Colonic mucosa (tissue), 4 donors: ENCODE data around the gene ZNF354B. TPM values are rescaled to one million over a fixed set of nuclear protein-coding genes. Genes with fewer than 3 reads are reported as not detected.
"Not testable (repeated sequence)": the region's sequence is repeated elsewhere in the genome, so short reads cannot be mapped to it uniquely, and the experiment has no call there.

Source experiments
- DNase-seq: peaks from one replicate; pipeline ENCODE4 v3.0.0-alpha.2; 2020
- H3K27ac ChIP-seq: fragments of 200-600 bp; one replicate; pipeline ENCODE4 v1.8.0; 2021
- H3K27me3 ChIP-seq: fragments of 200-600 bp; one replicate; pipeline ENCODE4 v1.8.0; 2021
- H3K36me3 ChIP-seq: fragments of 200-600 bp; one replicate; pipeline ENCODE4 v1.8.0; 2021
- H3K4me1 ChIP-seq: fragments of 200-600 bp; one replicate; pipeline ENCODE4 v1.8.0; 2021; ENCODE audit warnings: mild to moderate bottlenecking
- H3K4me3 ChIP-seq: fragments of 200-600 bp; one replicate; pipeline ENCODE4 v1.8.0; 2021
- H3K9ac ChIP-seq, 2 donors: one replicate each; pipeline ENCODE4 v1.7.0; 2013; ENCODE audit warnings: control low read depth in 2 of 2, low read depth in 2 of 2, low read length in 2 of 2
- H3K9me3 ChIP-seq: fragments of 200-600 bp; one replicate; pipeline ENCODE4 v1.8.0; 2021
- intact Hi-C: fragments of 100-400 bp; cut with DNase I; formaldehyde crosslinking; loops from one replicate; pipeline ENCODE4 v1.14.1; 2022
- total RNA-seq, 2 donors: library from RNA; stranded (reverse); fragmentation: NEBNext Ultra II Directional in 1 of 2; extraction: Animal tissue kit (Norgen Biotek cat#: 25700) in 1 of 2; gene quantifications; one replicate each; pipeline ENCODE4 v1.2.1, GENCODE V29; 2021
- TF ChIP-seq, protein P1 (sequence below): fragments of 200-600 bp; IDR thresholded peaks from one replicate; pipeline ENCODE4 v1.8.0; 2022; ENCODE audit warnings: antibody characterized with exemption, mild to moderate bottlenecking
- donor health status: healthy.
- donor health status: DM: no; HTN: no; CAD: no.
- donor health status: DM: no; HTN: no; CAD: no.

The ZNF354B gene
- total RNA-seq, 2 donors from 2014 or later: 7.5 to 9.3 TPM

DNA sequence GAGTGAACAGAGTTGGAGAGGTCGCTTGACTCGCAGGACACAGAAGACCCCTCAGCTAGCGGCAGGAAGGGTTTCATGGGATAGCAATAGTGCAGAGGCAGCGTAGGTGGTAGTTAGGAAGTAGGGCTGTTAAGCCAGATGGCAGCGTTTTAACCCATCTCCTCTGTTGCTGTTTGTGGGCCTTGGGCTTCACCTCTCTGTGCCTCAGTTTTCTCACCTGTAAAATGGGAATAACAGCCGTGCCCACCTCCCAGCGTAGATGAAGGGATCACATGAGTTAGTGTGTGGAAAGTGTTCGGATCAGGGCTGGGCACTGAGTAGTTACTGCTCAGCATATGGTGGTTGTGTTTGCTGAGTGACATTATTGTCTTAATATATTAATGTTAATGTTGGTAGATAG is 1.9 kb downstream of the ZNF354B start:
- Histone ChIP-seq H3K36me3 (no peaks in the 10 kb centered on the region), H3K4me1 (no peaks in the 10 kb centered on the region), H3K9me3 (no peaks in the 10 kb centered on the region), H3K4me3 (no peak overlapping the region), H3K27ac (no peak overlapping the region), H3K27me3 (no peaks in the 10 kb centered on the region), H3K9ac (no peak overlapping the region)
- intact Hi-C loops: loop anchor here (5.0 kb wide), 1 partner anchor 134 kb away; no protein-coding TSS in a partner anchor
- TF ChIP-seq, protein P1, sequence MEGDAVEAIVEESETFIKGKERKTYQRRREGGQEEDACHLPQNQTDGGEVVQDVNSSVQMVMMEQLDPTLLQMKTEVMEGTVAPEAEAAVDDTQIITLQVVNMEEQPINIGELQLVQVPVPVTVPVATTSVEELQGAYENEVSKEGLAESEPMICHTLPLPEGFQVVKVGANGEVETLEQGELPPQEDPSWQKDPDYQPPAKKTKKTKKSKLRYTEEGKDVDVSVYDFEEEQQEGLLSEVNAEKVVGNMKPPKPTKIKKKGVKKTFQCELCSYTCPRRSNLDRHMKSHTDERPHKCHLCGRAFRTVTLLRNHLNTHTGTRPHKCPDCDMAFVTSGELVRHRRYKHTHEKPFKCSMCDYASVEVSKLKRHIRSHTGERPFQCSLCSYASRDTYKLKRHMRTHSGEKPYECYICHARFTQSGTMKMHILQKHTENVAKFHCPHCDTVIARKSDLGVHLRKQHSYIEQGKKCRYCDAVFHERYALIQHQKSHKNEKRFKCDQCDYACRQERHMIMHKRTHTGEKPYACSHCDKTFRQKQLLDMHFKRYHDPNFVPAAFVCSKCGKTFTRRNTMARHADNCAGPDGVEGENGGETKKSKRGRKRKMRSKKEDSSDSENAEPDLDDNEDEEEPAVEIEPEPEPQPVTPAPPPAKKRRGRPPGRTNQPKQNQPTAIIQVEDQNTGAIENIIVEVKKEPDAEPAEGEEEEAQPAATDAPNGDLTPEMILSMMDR: no peak
- DNase-seq: no peak

DNA sequence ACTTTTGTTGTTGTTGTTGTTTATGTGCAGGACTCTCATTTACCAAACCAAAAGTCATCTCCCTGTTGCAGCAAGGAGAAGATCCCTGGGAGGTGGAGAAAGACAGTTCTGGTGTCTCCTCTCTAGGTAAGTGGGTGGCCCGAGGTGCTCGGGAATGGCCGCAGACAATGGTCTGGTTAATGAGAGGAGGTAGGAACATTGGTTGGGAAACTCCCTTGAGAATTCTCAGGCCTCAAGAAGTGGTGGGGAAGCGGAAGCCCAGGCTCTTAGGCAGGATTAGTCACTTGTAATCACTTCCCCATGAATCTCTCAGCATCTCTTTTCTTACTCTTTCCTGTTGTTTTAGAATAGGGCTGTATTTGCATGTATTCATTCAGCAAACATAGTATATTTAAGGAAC is 7.2 kb downstream of the ZNF354B start:
- TF ChIP-seq, protein P1: no peak
- H3K9ac ChIP-seq: no peak overlapping the region
- no peaks in the 10 kb centered on the region for H3K27me3 ChIP-seq
- intact Hi-C loops: no loop called here
- no peak for DNase-seq
- no peaks in the 10 kb centered on the region for H3K36me3 ChIP-seq
- no peaks in the 10 kb centered on the region for H3K9me3 ChIP-seq
- H3K4me3 ChIP-seq: no peak overlapping the region
- no peak overlapping the region for H3K27ac ChIP-seq
- H3K4me1 ChIP-seq: no peaks in the 10 kb centered on the region

DNA sequence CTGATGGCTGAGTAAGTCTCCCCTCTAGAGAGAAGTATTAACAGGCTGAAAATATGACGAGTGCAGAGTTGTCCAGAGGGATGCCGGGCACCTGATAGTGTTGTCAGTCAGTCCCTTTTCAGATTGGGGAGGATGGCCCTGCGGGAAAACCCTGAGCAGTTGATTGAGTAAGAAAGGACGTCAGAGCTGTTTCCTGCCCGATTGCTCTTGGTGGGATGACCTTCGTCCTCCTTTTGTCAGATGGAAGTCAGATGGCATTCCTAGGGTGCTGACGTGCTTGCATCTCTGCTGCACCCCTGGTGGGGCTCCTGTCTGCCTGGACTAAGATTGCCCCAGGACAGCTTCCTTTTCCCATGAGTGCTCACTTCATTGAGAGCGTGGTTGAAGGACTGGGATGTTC is 9.8 kb downstream of the ZNF354B start:
- no peaks in the 10 kb centered on the region for H3K27me3 ChIP-seq
- no peak overlapping the region for H3K4me3 ChIP-seq
- no peak overlapping the region for H3K9ac ChIP-seq
- H3K9me3 ChIP-seq: no peaks in the 10 kb centered on the region
- TF ChIP-seq, protein P1: no peak
- H3K36me3 ChIP-seq: no peaks in the 10 kb centered on the region
- DNase-seq: no peak
- H3K27ac ChIP-seq: no peak overlapping the region
- intact Hi-C loops: no loop called here
- no peaks in the 10 kb centered on the region for H3K4me1 ChIP-seq

DNA sequence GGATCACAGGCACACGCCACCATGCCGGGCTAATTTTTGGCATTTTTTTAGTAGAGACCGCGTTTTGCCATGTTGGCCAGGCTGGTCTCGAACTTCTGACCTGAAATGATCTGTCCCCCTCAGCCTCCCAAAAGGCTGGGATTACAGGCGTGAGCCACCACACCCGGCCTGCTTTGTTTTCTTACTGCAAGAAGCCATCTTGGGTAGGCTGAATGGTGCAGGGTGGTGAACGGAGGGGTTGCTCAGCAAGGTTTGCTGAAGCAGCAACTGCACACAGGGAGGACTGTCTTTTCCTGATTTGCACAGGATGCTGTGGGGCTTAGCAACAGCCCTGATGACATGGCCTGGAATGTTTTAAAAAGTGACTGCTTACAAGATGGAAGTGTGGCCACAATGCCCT is 10.7 kb downstream of the ZNF354B start:
- no peaks in the 10 kb centered on the region for H3K4me1 ChIP-seq
- intact Hi-C loops: no loop called here
- H3K36me3 ChIP-seq: peaks cover 6% of the 10 kb centered on the region
- TF ChIP-seq, protein P1: no peak
- no peak for DNase-seq
- no peak overlapping the region for H3K4me3 ChIP-seq
- H3K9me3 ChIP-seq: no peaks in the 10 kb centered on the region
- H3K27me3 ChIP-seq: no peaks in the 10 kb centered on the region
- no peak overlapping the region for H3K27ac ChIP-seq
- no peak overlapping the region for H3K9ac ChIP-seq

DNA sequence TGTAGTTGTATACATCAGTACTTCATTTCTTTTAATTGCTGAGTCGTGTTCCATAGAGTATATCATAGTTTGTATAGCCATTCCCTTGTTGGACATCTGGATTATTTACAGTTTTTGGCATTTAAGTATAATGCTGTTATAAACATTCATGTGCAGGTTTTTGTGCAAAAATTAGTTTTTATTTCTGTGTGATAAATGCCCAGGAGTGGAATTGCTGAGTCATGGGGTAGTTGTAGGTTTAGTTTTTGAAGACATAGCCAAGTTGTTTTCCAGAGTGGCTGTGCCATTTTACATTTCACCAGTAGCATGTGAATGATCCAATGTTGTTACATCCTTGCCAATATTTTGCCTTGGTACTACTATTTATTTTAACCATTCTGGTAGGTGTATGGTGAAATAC is 12.5 kb downstream of the ZNF354B start:
- TF ChIP-seq, protein P1: no peak
- no peak overlapping the region for H3K9ac ChIP-seq
- H3K9me3 ChIP-seq: no peaks in the 10 kb centered on the region
- H3K27ac ChIP-seq: no peak overlapping the region
- no peak overlapping the region for H3K4me3 ChIP-seq
- no peak for DNase-seq
- peaks cover 13% of the 10 kb centered on the region for H3K36me3 ChIP-seq
- no peaks in the 10 kb centered on the region for H3K4me1 ChIP-seq
- no peaks in the 10 kb centered on the region for H3K27me3 ChIP-seq
- intact Hi-C loops: no loop called here

DNA sequence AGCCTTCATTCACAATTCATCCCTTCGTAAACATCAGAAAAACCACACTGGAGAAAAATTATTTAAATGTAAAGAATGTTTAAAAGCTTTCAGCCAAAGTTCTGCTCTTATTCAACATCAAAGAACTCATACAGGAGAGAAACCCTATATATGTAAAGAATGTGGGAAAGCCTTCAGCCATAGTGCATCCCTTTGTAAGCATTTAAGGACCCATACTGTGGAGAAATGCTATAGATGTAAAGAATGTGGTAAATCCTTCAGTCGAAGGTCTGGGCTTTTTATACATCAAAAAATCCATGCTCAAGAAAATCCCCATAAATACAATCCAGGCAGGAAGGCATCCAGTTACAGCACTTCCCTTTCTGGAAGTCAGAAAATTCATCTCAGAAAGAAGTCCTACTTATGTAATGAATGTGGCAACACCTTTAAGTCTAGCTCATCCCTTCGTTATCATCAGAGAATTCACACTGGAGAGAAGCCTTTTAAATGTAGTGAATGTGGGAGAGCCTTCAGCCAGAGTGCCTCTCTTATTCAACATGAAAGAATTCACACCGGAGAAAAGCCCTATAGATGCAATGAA is 23.5 kb downstream of the ZNF354B start:
- H3K27ac ChIP-seq, intact Hi-C loops, H3K9ac ChIP-seq, H3K9me3 ChIP-seq, H3K4me3 ChIP-seq, H3K27me3 ChIP-seq, H3K4me1 ChIP-seq, DNase-seq, H3K36me3 ChIP-seq: not testable (repeated sequence)
